ENCODE results near the gene ETV3L. TPM values are rescaled to one million over a fixed set of nuclear protein-coding genes. Genes with fewer than 3 reads are reported as not detected.

Gene ETV3L
- not detected in 2 replicates for total RNA-seq

DNA sequence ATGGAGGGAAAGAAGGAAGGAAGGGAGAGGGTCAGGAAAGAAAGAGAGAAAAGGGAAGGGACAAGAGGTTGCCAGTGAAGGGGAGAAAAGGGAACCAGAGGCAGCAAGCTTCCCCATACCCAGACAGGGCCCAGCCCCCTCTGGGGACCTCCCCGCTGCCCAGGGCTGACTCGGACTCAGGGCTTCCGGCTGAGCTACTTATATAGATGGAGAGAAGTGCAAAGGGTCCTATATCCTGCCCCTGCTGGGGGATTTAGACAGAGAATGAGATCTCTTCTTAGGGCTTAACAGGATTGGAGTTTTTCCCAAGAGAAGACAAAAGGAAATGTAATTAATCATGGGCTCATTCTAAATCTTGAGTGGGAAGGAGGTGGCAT lies at the start of gene ETV3L:
Gene ETV3L (minus strand): TSS at position 176 of the 377 bp plus-strand sequence. CDS start 285 bp downstream, outside the sequence.

DNA sequence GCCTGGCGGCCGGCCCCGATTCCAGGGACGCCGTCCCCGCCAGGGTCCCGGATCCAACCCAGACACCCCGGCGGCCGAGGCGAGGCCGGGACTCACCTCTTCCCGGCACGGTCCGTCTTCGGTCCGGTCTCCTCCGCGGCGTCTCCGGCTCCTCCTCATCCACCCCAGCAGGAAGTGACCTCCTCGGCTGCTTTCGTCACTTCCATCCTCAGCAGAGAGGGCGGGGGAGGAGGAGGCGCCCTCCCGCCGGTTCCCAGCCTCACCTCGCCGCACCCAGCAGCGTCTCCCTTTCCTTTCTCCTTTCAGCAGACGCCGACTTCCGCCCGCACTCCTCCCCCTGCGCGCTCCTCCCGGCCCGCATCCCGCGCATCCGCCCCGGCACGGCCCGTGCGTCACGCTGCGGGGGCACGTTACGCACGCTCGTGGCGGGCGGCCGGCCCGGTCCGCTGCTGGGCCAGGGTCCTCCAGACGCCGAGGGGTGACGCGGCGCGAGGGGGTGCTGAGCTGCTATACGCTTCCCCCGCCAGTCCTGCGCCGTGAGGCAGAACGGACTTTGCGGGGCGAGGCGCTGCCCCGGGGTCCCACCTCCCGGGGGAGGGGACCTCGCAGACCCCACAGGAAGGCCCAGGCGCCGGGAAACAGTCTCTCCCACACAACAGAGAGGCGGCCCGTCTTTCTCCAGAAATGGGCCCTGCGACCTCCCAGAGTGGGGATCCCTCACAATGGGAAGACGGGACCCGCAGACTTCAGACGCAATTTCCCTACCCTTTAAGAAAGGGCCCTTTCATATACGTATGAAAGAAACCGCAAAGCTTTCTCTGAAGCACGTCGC lies 38.8 kb upstream of the ETV3L start, which contains the start of gene ETV3:
Gene ETV3 (minus strand): TSS at position 176 of the 832 bp plus-strand sequence. CDS start 2,043 bp downstream, outside the sequence.

DNA sequence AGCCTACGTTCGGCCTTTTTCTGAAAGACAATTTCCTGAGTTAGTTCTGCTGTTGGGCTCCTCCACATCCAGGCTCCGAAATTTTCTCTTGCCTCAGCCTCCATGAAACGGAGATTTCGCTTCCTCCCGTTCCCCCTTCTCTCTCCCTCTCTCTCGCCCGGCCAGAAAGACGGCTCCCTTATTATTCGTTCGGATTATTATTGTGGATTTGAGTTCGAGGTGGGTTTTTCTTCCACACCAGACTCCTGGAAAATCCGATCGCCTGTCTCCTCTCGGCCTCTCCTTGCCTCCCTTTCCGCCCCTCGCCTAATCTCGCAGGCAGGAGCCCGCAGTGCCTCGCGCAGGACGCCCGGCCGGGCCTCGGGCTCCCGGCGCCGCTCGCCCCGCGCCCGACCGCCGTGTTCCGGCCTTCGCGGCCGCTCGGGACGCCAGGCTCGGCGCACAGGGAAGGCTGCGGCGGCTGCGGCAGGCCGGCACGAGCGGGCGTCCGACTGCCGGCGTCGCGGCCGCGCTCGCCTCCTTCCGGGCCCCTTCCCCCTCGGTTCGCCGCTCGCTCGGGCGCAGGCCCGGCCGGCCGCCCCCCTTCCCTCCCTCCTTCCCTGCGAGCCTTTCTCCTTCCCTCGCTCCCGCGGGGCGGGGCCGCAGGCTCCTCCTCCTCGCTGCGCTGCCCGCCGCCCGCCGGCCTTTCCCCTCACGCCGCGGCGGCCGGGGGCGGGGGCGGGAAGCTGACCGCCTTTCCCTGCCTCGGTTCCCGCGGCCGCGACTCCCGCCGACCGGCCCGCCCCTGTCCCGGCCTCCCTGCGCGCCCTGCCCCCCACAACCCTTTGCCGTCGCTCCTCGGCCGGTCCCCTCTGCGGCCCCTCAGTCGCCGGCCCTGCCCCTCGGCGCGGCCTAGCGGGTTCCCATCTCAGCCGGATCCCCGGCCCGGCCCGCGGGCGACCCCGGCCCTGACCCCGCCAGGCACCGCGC lies 54.1 kb downstream of the ETV3L start, which contains the start of gene ARHGEF11:
Gene ARHGEF11 (minus strand): TSS at position 493 of the 969 bp plus-strand sequence. CDS start 1,412 bp downstream, outside the sequence.

Other genes starting within 250 kb of the ETV3L start
- under 0.01 TPM in 1 of 2 replicates, not detected in the other for gene INSRR, start 240.7 kb downstream of the ETV3L start, total RNA-seq
- not detected in 2 replicates for gene NTRK1, start 238.9 kb downstream of the ETV3L start, total RNA-seq
- 5.6 and 7.4 TPM in 2 replicates for gene PEAR1, start 206.1 kb downstream of the ETV3L start, total RNA-seq
- not detected in 2 replicates for gene LRRC71, start 179.2 kb downstream of the ETV3L start, total RNA-seq
- gene ARHGEF11, start 54.1 kb downstream of the ETV3L start, total RNA-seq = 22.4 and 37.4 TPM in 2 replicates
- gene ETV3, start 38.6 kb upstream of the ETV3L start, total RNA-seq = 12.7 and 13.7 TPM in 2 replicates

All from smooth muscle cell of trachea (primary cell).